SK-N-SH treated with all-trans-retinoic acid at 6 μM for 48 hours (cell line): Measurements from ENCODE around the gene CTNNA3.

Experiments used
- ATAC-seq: fragments of 200-7000 bp; cut with Tn5 transposase; 3 replicates; pipeline ENCODE4 v1.9.1; 2020; ENCODE audit warnings: mild to moderate bottlenecking, moderate library complexity
- ARNTL ChIP-seq: fragments of 450-650 bp; formaldehyde crosslinking; IDR thresholded peaks from 2 replicates; pipeline ENCODE4 v1.5.0; 2020; ENCODE audit warnings: low read depth, mild to moderate bottlenecking, moderate library complexity, borderline replicate concordance
- BACH2 ChIP-seq: fragments of 250-450 bp; sonication (Bioruptor Pico); IDR thresholded peaks from 2 replicates; pipeline ENCODE4 v1.9.0; 2021; ENCODE audit warnings: mild to moderate bottlenecking, borderline replicate concordance
- CREB5 ChIP-seq: fragments of 250-450 bp; sonication (Bioruptor Pico); IDR thresholded peaks from 2 replicates; pipeline ENCODE4 v1.5.1; 2020; ENCODE audit warnings: low read depth, mild to moderate bottlenecking, moderate library complexity
- CSDC2 ChIP-seq: fragments of 250-450 bp; sonication (Bioruptor Pico); IDR thresholded peaks from 2 replicates; pipeline ENCODE4 v1.5.0; 2020; ENCODE audit warnings: mild to moderate bottlenecking, moderate library complexity
- ESRRG ChIP-seq: fragments of 250-450 bp; sonication (Bioruptor Pico); IDR thresholded peaks from 2 replicates; pipeline ENCODE4 v1.6.1; 2021; ENCODE audit warnings: mild to moderate bottlenecking
- GLIS3 ChIP-seq: fragments of 250-450 bp; sonication (Bioruptor Pico); IDR thresholded peaks from 2 replicates; pipeline ENCODE4 v1.5.0; 2020; ENCODE audit warnings: mild to moderate bottlenecking, moderate library complexity
- ISL1 ChIP-seq: fragments of 250-450 bp; sonication (Bioruptor Pico); IDR thresholded peaks from 2 replicates; pipeline ENCODE4 v2.1.2; 2022; ENCODE audit warnings: mild to moderate bottlenecking, moderate library complexity
- OSR1 ChIP-seq: fragments of 250-450 bp; sonication (Bioruptor Pico); IDR thresholded peaks from 2 replicates; pipeline ENCODE4 v1.8.0; 2022; ENCODE audit warnings: moderate library complexity, mild to moderate bottlenecking, inconsistent platforms
- POU6F1 ChIP-seq: fragments of 250-450 bp; sonication (Bioruptor Pico); IDR thresholded peaks from 2 replicates; pipeline ENCODE4 v1.8.0; 2021; ENCODE audit warnings: low read depth, mild to moderate bottlenecking, moderate library complexity, borderline replicate concordance
- PPARA ChIP-seq: fragments of 250-450 bp; sonication (Bioruptor Pico); IDR thresholded peaks from 2 replicates; pipeline ENCODE4 v1.5.0; 2020; ENCODE audit warnings: mild to moderate bottlenecking, borderline replicate concordance
- RARB ChIP-seq: fragments of 250-450 bp; sonication (Bioruptor Pico); IDR thresholded peaks from 2 replicates; pipeline ENCODE4 v1.8.0; 2021; ENCODE audit warnings: mild to moderate bottlenecking, moderate library complexity
- SNAI2 ChIP-seq: fragments of 250-450 bp; sonication (Bioruptor Pico); IDR thresholded peaks from 2 replicates; pipeline ENCODE4 v1.5.0; 2020; ENCODE audit warnings: mild to moderate bottlenecking, moderate library complexity
- TCF4 ChIP-seq: fragments of 250-450 bp; sonication (Bioruptor Pico); IDR thresholded peaks from 2 replicates; pipeline ENCODE4 v1.8.0; 2021; ENCODE audit warnings: mild to moderate bottlenecking, moderate library complexity, borderline replicate concordance
- TSHZ2 ChIP-seq: fragments of 250-450 bp; sonication (Bioruptor Pico); IDR thresholded peaks from 2 replicates; pipeline ENCODE4 v1.5.0; 2020; ENCODE audit warnings: mild to moderate bottlenecking, moderate library complexity
- ZC3H10 ChIP-seq: fragments of 250-450 bp; sonication (Bioruptor Pico); IDR thresholded peaks from 2 replicates; pipeline ENCODE4 v1.5.1; 2021; ENCODE audit warnings: mild to moderate bottlenecking, moderate library complexity
- ZFP3 ChIP-seq: fragments of 250-450 bp; sonication (Bioruptor Pico); IDR thresholded peaks from 2 replicates; pipeline ENCODE4 v1.5.0; 2020; ENCODE audit warnings: mild to moderate bottlenecking, moderate library complexity
- ZFP30 ChIP-seq: fragments of 450-650 bp; formaldehyde crosslinking; IDR thresholded peaks from 2 replicates; pipeline ENCODE4 v1.5.0; 2022; ENCODE audit warnings: mild to moderate bottlenecking, moderate library complexity
- ZNF565 ChIP-seq: fragments of 450-650 bp; formaldehyde crosslinking; conservative IDR thresholded peaks from 2 replicates; pipeline ENCODE4 v1.5.0; 2020; ENCODE audit warnings: low read depth, mild to moderate bottlenecking, moderate library complexity
- ZNF70 ChIP-seq: fragments of 450-650 bp; formaldehyde crosslinking; IDR thresholded peaks from 2 replicates; pipeline ENCODE4 v1.5.0; 2020; ENCODE audit warnings: mild to moderate bottlenecking, moderate library complexity
- ZNF8 ChIP-seq: fragments of 450-650 bp; formaldehyde crosslinking; IDR thresholded peaks from 2 replicates; pipeline ENCODE4 v1.5.0; 2020; ENCODE audit warnings: mild to moderate bottlenecking, moderate library complexity
- TF ChIP-seq, protein P1 (sequence below): fragments of 250-450 bp; sonication (Bioruptor Pico); IDR thresholded peaks from 2 replicates; pipeline ENCODE4 v1.5.1; 2021; ENCODE audit warnings: mild to moderate bottlenecking, moderate library complexity

CTNNA3 gene

DNA sequence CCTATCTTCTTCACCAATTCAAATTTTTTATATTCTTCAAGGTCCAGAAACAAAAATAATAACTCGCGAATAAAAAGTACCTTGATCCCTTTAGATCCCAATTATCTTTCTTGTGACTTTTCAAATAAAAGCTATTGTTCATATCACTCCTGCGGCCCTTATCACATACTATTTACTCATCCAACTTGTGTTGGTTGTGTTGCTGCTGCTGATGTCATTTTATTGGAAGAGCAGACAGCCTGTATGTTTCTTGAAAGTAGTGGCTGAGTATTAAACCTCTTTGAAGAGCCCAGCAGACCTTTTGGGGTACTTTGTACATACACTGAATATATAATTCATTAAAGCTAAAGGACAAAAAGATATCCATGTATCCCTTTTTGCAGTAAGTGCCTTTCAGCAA lies 231.7 kb downstream of the CTNNA3 start:
- TF ChIP-seq TCF4 (CRISPR knock-in tag) (no peak), OSR1 (no peak), GLIS3 (CRISPR knock-in tag) (no peak), ZFP30 (CRISPR knock-in tag) (no peak), ESRRG (CRISPR knock-in tag) (no peak), ISL1 (CRISPR knock-in tag) (no peak)
- TF ChIP-seq, protein P1, sequence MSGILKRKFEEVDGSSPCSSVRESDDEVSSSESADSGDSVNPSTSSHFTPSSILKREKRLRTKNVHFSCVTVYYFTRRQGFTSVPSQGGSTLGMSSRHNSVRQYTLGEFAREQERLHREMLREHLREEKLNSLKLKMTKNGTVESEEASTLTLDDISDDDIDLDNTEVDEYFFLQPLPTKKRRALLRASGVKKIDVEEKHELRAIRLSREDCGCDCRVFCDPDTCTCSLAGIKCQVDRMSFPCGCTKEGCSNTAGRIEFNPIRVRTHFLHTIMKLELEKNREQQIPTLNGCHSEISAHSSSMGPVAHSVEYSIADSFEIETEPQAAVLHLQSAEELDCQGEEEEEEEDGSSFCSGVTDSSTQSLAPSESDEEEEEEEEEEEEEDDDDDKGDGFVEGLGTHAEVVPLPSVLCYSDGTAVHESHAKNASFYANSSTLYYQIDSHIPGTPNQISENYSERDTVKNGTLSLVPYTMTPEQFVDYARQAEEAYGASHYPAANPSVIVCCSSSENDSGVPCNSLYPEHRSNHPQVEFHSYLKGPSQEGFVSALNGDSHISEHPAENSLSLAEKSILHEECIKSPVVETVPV: no peak
- no peak for ATAC-seq

GRCh38 chr10:67452892-67453291 lies 243.1 kb downstream of the CTNNA3 start:
- no peak for ATAC-seq
- TF ChIP-seq TSHZ2 (no peak), CREB5 (no peak), ESRRG (CRISPR knock-in tag) (no peak), ZFP3 (CRISPR knock-in tag) (no peak), ZNF565 (CRISPR knock-in tag) (no peak), RARB (CRISPR knock-in tag) (no peak), SNAI2 (CRISPR knock-in tag) (no peak), ZNF8 (no peak), GLIS3 (CRISPR knock-in tag) (no peak), CSDC2 (CRISPR knock-in tag) (no peak), ZC3H10 (CRISPR knock-in tag) (no peak), ZNF70 (CRISPR knock-in tag) (no peak), TCF4 (CRISPR knock-in tag) (no peak)

DNA sequence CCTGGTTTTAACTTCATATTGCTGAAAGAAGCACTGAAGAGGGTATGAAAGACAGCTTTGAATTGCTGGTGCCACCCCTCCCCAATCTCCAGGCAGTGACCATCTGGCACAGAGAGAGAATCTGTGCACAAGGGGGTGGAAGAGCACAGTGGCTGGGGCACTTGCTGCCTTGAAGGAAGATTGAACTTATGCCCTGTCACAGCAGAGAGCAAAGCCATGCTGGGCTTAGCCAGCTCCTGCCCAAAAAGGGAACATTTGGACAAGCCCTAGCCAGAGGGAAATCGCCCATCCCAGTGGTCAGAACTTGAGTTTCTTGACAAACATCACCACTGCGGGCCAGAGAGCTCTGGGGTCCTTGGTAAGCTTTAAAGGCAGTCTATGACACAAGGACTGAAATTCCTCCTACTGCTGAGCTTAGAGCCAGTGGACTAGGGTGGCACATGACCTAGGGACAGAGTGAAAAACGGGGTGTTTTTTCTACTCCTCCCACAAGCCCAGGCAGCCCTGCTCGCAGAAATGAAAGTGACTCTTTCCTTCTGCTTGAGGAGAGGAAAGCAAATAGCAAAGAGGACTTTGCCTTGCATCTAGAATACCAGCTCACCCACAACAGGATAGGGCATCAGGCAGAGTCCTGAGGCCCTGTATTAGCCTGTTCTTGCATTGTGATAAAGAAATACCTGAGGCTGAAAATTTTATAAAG lies 257.2 kb downstream of the CTNNA3 start:
- ATAC-seq: no peak
- TF ChIP-seq ZC3H10 (CRISPR knock-in tag) (no peak), SNAI2 (CRISPR knock-in tag) (no peak), ESRRG (CRISPR knock-in tag) (no peak), ZNF70 (CRISPR knock-in tag) (no peak), PPARA (CRISPR knock-in tag) (no peak), ZNF8 (no peak), CREB5 (no peak), ARNTL (CRISPR knock-in tag) (no peak), BACH2 (no peak), ISL1 (CRISPR knock-in tag) (no peak), GLIS3 (CRISPR knock-in tag) (no peak), POU6F1 (CRISPR knock-in tag) (no peak), TSHZ2 (no peak), RARB (CRISPR knock-in tag) (no peak), ZFP3 (CRISPR knock-in tag) (no peak)
- TF ChIP-seq, protein P1: no peak
